Ishikawa (cell line): ENCODE results near the gene MYPN.

Source experiments
- CEBPB ChIP-seq: IDR thresholded peaks from 2 replicates; pipeline ENCODE4 v1.6.1; 2012
- EP300 ChIP-seq: IDR thresholded peaks from 2 replicates; pipeline ENCODE4 v1.6.1; 2012; ENCODE audit warnings: borderline replicate concordance
- RAD21 ChIP-seq: IDR thresholded peaks from 2 replicates; pipeline ENCODE4 v1.6.1; 2012; ENCODE audit warnings: low read depth
- REST ChIP-seq: IDR thresholded peaks from 2 replicates; pipeline ENCODE4 v1.6.1; 2012; ENCODE audit warnings: low read depth, mild to moderate bottlenecking
- TEAD4 ChIP-seq: IDR thresholded peaks from 2 replicates; pipeline ENCODE4 v1.6.1; 2012
- YY1 ChIP-seq: IDR thresholded peaks from 2 replicates; pipeline ENCODE4 v1.6.1; 2012; ENCODE audit warnings: low read depth

DNA sequence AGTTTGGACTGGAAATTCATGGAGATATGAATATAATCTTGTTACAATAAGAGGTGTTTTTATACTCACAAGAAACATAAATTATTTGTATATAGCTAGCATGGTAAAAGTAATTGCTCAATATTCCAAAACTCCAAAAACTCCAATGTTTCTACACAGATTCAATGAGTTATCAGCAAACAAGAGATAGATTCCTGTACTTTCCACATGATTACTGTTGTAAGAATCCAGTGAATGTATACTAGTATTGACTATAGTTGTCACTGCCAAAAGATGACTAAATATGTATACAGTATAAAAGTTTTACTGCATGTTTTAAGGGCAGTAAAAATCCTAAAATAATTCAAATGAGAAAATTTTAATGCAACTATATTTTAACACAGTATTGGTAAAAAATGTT is 111.9 kb downstream of the MYPN start:
- no peak for TF ChIP-seq REST
- no peak for TF ChIP-seq TEAD4
- no peak for TF ChIP-seq RAD21
- TF ChIP-seq CEBPB: no peak
- no peak for TF ChIP-seq YY1
- no peak for TF ChIP-seq EP300
